GM12865 (cell line): ENCODE measurements around the gene GBP4.

Experiments
- DNase-seq: peaks from one replicate; pipeline ENCODE4 v3.0.0; 2010; ENCODE audit warnings: low read depth
- H3K4me3 ChIP-seq: 2 replicates; pipeline ENCODE4 v1.5.1; 2011; ENCODE audit warnings: mild to moderate bottlenecking, low read depth, low read length, control low read depth
- TF ChIP-seq, protein P1 (sequence below): IDR thresholded peaks from 2 replicates; pipeline ENCODE4 v1.5.1; 2011; ENCODE audit warnings: low read length, control low read depth, low read depth, inconsistent platforms; ENCODE audit not compliant: insufficient read depth; ENCODE audit errors: missing control alignments

The GBP4 gene

GRCh38 chr1:89142160-89142559, 56.6 kb downstream of the GBP4 start:
- no peak for DNase-seq
- no peak overlapping the region for H3K4me3 ChIP-seq
- TF ChIP-seq, protein P1, sequence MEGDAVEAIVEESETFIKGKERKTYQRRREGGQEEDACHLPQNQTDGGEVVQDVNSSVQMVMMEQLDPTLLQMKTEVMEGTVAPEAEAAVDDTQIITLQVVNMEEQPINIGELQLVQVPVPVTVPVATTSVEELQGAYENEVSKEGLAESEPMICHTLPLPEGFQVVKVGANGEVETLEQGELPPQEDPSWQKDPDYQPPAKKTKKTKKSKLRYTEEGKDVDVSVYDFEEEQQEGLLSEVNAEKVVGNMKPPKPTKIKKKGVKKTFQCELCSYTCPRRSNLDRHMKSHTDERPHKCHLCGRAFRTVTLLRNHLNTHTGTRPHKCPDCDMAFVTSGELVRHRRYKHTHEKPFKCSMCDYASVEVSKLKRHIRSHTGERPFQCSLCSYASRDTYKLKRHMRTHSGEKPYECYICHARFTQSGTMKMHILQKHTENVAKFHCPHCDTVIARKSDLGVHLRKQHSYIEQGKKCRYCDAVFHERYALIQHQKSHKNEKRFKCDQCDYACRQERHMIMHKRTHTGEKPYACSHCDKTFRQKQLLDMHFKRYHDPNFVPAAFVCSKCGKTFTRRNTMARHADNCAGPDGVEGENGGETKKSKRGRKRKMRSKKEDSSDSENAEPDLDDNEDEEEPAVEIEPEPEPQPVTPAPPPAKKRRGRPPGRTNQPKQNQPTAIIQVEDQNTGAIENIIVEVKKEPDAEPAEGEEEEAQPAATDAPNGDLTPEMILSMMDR, result no peak

DNA sequence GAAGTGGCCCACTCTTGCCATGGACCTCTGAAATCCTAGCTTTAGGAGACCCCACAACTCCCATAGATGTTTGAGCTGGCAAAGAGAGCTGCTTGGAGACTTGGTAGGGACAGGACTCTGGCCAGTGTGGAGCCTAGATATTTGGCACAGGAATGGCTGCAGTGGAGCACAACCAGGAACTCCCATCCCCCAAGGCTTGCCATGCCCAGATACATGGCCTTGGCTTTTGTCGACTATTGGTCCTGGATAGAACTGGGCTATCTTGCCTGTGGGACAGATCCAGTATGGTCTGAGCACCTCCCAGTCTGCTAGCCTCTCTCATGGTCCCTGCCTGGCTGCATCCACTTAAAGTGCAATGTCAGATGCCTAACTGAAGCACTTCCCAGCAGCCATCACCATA, 65.0 kb downstream of the GBP4 start:
- no peak for DNase-seq
- H3K4me3 ChIP-seq, result no peak overlapping the region
- TF ChIP-seq, protein P1, result no peak
